B cell (primary cell): ENCODE results near the gene STPG3. TPM values are rescaled to one million over a fixed set of nuclear protein-coding genes. Genes with fewer than 3 reads are reported as not detected.

Source experiments
- ATAC-seq: fragments of 200-7000 bp; cut with Tn5 transposase; one replicate; pipeline ENCODE4 v1.10.0; 2021; ENCODE audit warnings: low read depth, mild to moderate bottlenecking, moderate number of reproducible peaks, moderate library complexity
- CTCF ChIA-PET: fragments of 350-600 bp; sonication (Branson Sonifier 250); formaldehyde crosslinking; loops from one replicate; lab custom pipeline; 2021; ENCODE audit warnings: antibody characterized with exemption, inconsistent platforms; lab: Charles Lee
- POLR2A ChIA-PET: fragments of 350-600 bp; sonication (Branson Sonifier 250); formaldehyde crosslinking; loops from one replicate; lab custom pipeline; 2021; ENCODE audit warnings: antibody characterized with exemption; lab: Charles Lee
- DNase-seq: peaks from one replicate; pipeline ENCODE4 v3.0.0; 2013
- H2AFZ ChIP-seq: 2 replicates; pipeline ENCODE4 v1.6.1; 2012; ENCODE audit warnings: mild to moderate bottlenecking, low read depth, low read length; ENCODE audit not compliant: insufficient read depth, poor library complexity, severe bottlenecking
- H3K27ac ChIP-seq, 2 donors: 1 replicate in 1 of 2; 2 replicates in 1 of 2; pipeline ENCODE4 v1.5.1; 2012 to 2013; ENCODE audit warnings: low read length in 2 of 2, mild to moderate bottlenecking in 2 of 2, moderate library complexity in 1 of 2
- H3K27me3 ChIP-seq, 4 experiments: fragments of 200-600 bp in 1 of 4; sonication (generic) in 1 of 4; replicated peaks in 1 of 4; 1 replicate in 2 of 4; 2 replicates in 2 of 4; pipeline versions ENCODE4 v1.6.1 to v1.7.0; 2013 to 2016; ENCODE audit warnings: low read length in 3 of 4, mild to moderate bottlenecking in 2 of 4, mixed read lengths in 1 of 4, moderate library complexity in 1 of 4; ENCODE audit not compliant: insufficient read depth in 4 of 4, control insufficient read depth in 3 of 4; ENCODE audit errors: control extremely low read depth in 1 of 4
- H3K36me3 ChIP-seq, 2 experiments: replicated peaks in 1 of 2; 1 replicate in 1 of 2; 2 replicates in 1 of 2; pipeline versions ENCODE4 v1.6.1 to v1.7.1; 2013; ENCODE audit warnings: low read length in 1 of 2; ENCODE audit not compliant: insufficient read depth in 2 of 2, control insufficient read depth in 1 of 2; ENCODE audit errors: control extremely low read depth in 1 of 2, extremely low read depth in 1 of 2
- H3K4me1 ChIP-seq, 2 donors: fragments of 200-600 bp in 1 of 2; sonication (generic) in 1 of 2; 1 replicate in 1 of 2; 2 replicates in 1 of 2; pipeline versions ENCODE4 v1.5.1 to v1.6.1; 2013 to 2017; ENCODE audit warnings: low read length in 2 of 2; ENCODE audit not compliant: control insufficient read depth in 2 of 2, insufficient read depth in 2 of 2
- H3K4me2 ChIP-seq: replicated peaks from 2 replicates; pipeline ENCODE3; 2012; ENCODE audit warnings: mild to moderate bottlenecking, low read depth, low read length; ENCODE audit not compliant: poor library complexity, severe bottlenecking
- H3K4me3 ChIP-seq, 5 experiments: fragments of 200-600 bp in 1 of 5; sonication (generic) in 1 of 5; 1 replicate in 3 of 5; 2 replicates in 2 of 5; pipeline versions ENCODE4 v1.5.1 to v1.7.0; 2011 to 2016; ENCODE audit warnings: low read length in 4 of 5, mild to moderate bottlenecking in 4 of 5, low read depth in 2 of 5, control low read depth in 1 of 5, moderate library complexity in 1 of 5; ENCODE audit not compliant: insufficient read depth in 1 of 5; ENCODE audit errors: control extremely low read depth in 1 of 5, extremely low read depth in 1 of 5
- H3K79me2 ChIP-seq: fragments of 200-600 bp; sonication (generic); one replicate; pipeline ENCODE4 v1.6.0; 2016; ENCODE audit warnings: low read length; ENCODE audit not compliant: control insufficient read depth, insufficient read depth
- H3K9ac ChIP-seq: fragments of 200-600 bp; sonication (generic); 2 replicates; pipeline ENCODE4 v1.6.1; 2017; ENCODE audit warnings: mild to moderate bottlenecking, low read length, moderate library complexity
- H3K9me3 ChIP-seq, 3 donors: one replicate each; pipeline versions ENCODE4 v1.6.1 to v1.7.1; 2013; ENCODE audit warnings: low read length in 2 of 3; ENCODE audit not compliant: control insufficient read depth in 2 of 3, insufficient read depth in 1 of 3; ENCODE audit errors: control extremely low read depth in 1 of 3
- H4K20me1 ChIP-seq: 2 replicates; pipeline ENCODE4 v1.6.0; 2012; ENCODE audit warnings: mild to moderate bottlenecking, low read length; ENCODE audit not compliant: insufficient read depth, control insufficient read depth, poor library complexity, severe bottlenecking
- H3K27ac Mint-ChIP-seq: one replicate; pipeline ENCODE4 v1.8.0; 2021; ENCODE audit warnings: mixed read lengths
- H3K27me3 Mint-ChIP-seq: one replicate; pipeline ENCODE4 v1.8.0; 2021; ENCODE audit warnings: mixed read lengths
- H3K4me1 Mint-ChIP-seq: one replicate; pipeline ENCODE4 v1.8.0; 2021; ENCODE audit warnings: mixed read lengths
- H3K4me3 Mint-ChIP-seq: one replicate; pipeline ENCODE4 v1.8.0; 2021; ENCODE audit warnings: mixed read lengths
- H3K9me3 Mint-ChIP-seq: one replicate; pipeline ENCODE4 v1.8.0; 2022; ENCODE audit warnings: mixed read lengths; ENCODE audit not compliant: insufficient read depth
- EZH2 ChIP-seq: IDR thresholded peaks from 2 replicates; pipeline ENCODE4 v1.6.1; 2012; ENCODE audit warnings: borderline replicate concordance, low read depth, mild to moderate bottlenecking, moderate library complexity, low read length; ENCODE audit not compliant: insufficient read depth, poor library complexity, severe bottlenecking
- WGBS: methylation state at CpG from one replicate; pipeline ENCODE4 v1.1.5; 2013; ENCODE audit warnings: missing lambda C conversion rate; ENCODE audit not compliant: insufficient coverage; 5-methylcytosine and 5-hydroxymethylcytosine counted together
- intact Hi-C: fragments of 100-400 bp; cut with micrococcal nuclease; formaldehyde crosslinking; loops from one replicate; pipeline ENCODE4 v1.10.0; 2022
- polyA plus RNA-seq: library from polyadenylated mRNA; depleted of rRNA; stranded (reverse); fragments of >200 nt; gene quantifications from 2 replicates; pipeline ENCODE4 v1.2.3, GENCODE V29; 2012
- total RNA-seq, 2 donors: library from RNA; stranded (reverse); fragments of 120-200 nt in 1 of 2; gene quantifications; 1 replicate in 1 of 2; 2 replicates in 1 of 2; pipeline versions ENCODE4 v1.2.3 to v1.2.4, GENCODE V29; 2013 to 2022
- TF ChIP-seq, protein P1 (sequence below): fragments of 200-600 bp; IDR thresholded peaks from one replicate; pipeline ENCODE4 v1.8.0; 2022; ENCODE audit warnings: antibody characterized with exemption, mild to moderate bottlenecking

STPG3 gene
- total and polyA plus RNA-seq, 2 donors (not counting 1 experiment from before 2014, with no cell fraction given): not detected

DNA sequence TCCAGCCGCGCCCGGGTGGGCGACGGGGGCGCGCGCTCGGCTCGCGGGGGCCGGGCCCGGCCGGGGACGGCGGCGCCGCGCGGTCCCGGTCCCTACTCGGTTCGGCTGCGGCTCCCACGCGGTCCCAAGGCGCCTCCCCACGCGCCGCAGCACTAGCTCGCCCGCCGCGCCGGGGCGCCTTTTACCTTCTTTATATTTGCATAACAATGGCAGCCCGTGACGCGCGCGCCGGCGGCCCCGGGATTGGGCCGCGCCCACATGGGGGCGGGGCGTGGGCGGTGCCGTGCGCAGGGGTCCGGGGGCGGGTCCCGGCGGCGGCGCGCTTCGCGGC, 51.0 kb downstream of the STPG3 start, which contains the start of gene NRARP:
TSS of gene NRARP (minus strand) at position 154 of the 331 bp plus-strand sequence. CDS start 343 bp downstream, outside the sequence.
- no peaks in the 10 kb centered on the region for H3K9me3 Mint-ChIP-seq
- peak; percentile 95 for DNase-seq
- intact Hi-C loops: loop anchor here (1.0 kb wide), 2 partner anchors 24 to 121 kb away; partner anchors contain the start of genes EXD3 and NOXA1
- CTCF ChIA-PET: interaction anchor here (0.7 to 4.1 kb wide), 23 partner anchors 9 to 233 kb away, joined by 3 to 25 read pairs (median 4); partner anchors contain the start of genes EXD3, MAN1B1, NELFB and NOXA1
- TF ChIP-seq, protein P1, sequence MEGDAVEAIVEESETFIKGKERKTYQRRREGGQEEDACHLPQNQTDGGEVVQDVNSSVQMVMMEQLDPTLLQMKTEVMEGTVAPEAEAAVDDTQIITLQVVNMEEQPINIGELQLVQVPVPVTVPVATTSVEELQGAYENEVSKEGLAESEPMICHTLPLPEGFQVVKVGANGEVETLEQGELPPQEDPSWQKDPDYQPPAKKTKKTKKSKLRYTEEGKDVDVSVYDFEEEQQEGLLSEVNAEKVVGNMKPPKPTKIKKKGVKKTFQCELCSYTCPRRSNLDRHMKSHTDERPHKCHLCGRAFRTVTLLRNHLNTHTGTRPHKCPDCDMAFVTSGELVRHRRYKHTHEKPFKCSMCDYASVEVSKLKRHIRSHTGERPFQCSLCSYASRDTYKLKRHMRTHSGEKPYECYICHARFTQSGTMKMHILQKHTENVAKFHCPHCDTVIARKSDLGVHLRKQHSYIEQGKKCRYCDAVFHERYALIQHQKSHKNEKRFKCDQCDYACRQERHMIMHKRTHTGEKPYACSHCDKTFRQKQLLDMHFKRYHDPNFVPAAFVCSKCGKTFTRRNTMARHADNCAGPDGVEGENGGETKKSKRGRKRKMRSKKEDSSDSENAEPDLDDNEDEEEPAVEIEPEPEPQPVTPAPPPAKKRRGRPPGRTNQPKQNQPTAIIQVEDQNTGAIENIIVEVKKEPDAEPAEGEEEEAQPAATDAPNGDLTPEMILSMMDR: no peak
- no peak for TF ChIP-seq EZH2
- Histone ChIP-seq H3K27ac (peak within 1 kb of the TSS in 1 of 2 donors; percentile 67), H3K4me3 (peak within 1 kb of the TSS; percentile 38 to 63 (median 56)), H3K9ac (peak within 1 kb of the TSS; percentile 71), H3K4me1 (peaks cover 45 to 48% of the 10 kb centered on the region in 2 donors), H2AFZ (peak within 1 kb of the TSS; percentile 85), H3K4me2 (peak within 1 kb of the TSS; percentile 96), H3K36me3 (no peaks in the 10 kb centered on the region), H3K27me3 (peaks cover 0 to 69% (median 37%) of the 10 kb centered on the region in 4 experiments), H4K20me1 (peaks cover 5% of the 10 kb centered on the region), H3K79me2 (no peaks in the 10 kb centered on the region), H3K9me3 (peaks cover 0 to 22% (median 0%) of the 10 kb centered on the region in 3 donors)
- H3K4me3 Mint-ChIP-seq: peak within 1 kb of the TSS; percentile 83
- ATAC-seq: peak; percentile 86
- H3K27ac Mint-ChIP-seq: peak within 1 kb of the TSS; percentile 20
- POLR2A ChIA-PET: interaction anchor here (0.6 to 1.9 kb wide), 6 partner anchors 11 to 121 kb away, joined by 3 to 9 read pairs (median 5); partner anchors contain the start of genes EXD3, NOXA1 and TUBB4B
- peaks cover 22% of the 10 kb centered on the region for H3K4me1 Mint-ChIP-seq
- under 1% methylated on average over 60 of the region's 60 CpGs for WGBS
- peaks cover 11% of the 10 kb centered on the region for H3K27me3 Mint-ChIP-seq
